Measurements from ENCODE around the gene TTLL5.

TTLL5 gene

GRCh38 chr14:75926431-75927115 lies 265.5 kb downstream of the TTLL5 start:
- FAIRE-seq (no peak), DNase-seq (ENCODE audit: extremely low spot score, insufficient read length, low read depth) (no peak)

- DNase-seq (ENCODE audit: extremely low spot score, insufficient read length, low read depth) (no peak), FAIRE-seq (no peak)
These were observed 266.6 kb downstream of the TTLL5 start for GRCh38 chr14:75927564-75928087.

- FAIRE-seq (no peak), DNase-seq (ENCODE audit: extremely low spot score, insufficient read length, low read depth) (no peak)
These were observed 267.7 kb downstream of the TTLL5 start for GRCh38 chr14:75928690-75929181.

GRCh38 chr14:75933712-75934296 lies 272.8 kb downstream of the TTLL5 start:
- DNase-seq (ENCODE audit: extremely low spot score, insufficient read length, low read depth) (no peak), FAIRE-seq (no peak)

GRCh38 chr14:75934998-75935628 lies 274.1 kb downstream of the TTLL5 start:
- DNase-seq (ENCODE audit: extremely low spot score, insufficient read length, low read depth) (no peak), FAIRE-seq (no peak)

GRCh38 chr14:75939200-75939599 lies 278.2 kb downstream of the TTLL5 start:
- FAIRE-seq (no peak), DNase-seq (ENCODE audit: extremely low spot score, insufficient read length, low read depth) (no peak)

GRCh38 chr14:75941030-75941429 lies 280.0 kb downstream of the TTLL5 start:
- FAIRE-seq (no peak), DNase-seq (ENCODE audit: extremely low spot score, insufficient read length, low read depth) (no peak)

- DNase-seq (ENCODE audit: extremely low spot score, insufficient read length, low read depth): no peak
- no peak for FAIRE-seq
These were observed 283.7 kb downstream of the TTLL5 start for GRCh38 chr14:75944607-75945241.

GRCh38 chr14:75946785-75947184 lies 285.7 kb downstream of the TTLL5 start:
- no peak for DNase-seq (ENCODE audit: extremely low spot score, insufficient read length, low read depth)
- FAIRE-seq: no peak

GRCh38 chr14:75952489-75952888 lies 291.4 kb downstream of the TTLL5 start:
- FAIRE-seq: no peak
- DNase-seq (ENCODE audit: extremely low spot score, insufficient read length, low read depth): no peak

- FAIRE-seq: no peak
- no peak for DNase-seq (ENCODE audit: extremely low spot score, insufficient read length, low read depth)
These were observed 298.0 kb downstream of the TTLL5 start for GRCh38 chr14:75959031-75959430.

GRCh38 chr14:75960231-75960630 lies 299.2 kb downstream of the TTLL5 start:
- peak; percentile 85 for FAIRE-seq

GRCh38 chr14:75961662-75962061 lies 300.6 kb downstream of the TTLL5 start:
- FAIRE-seq: no peak
- no peak for DNase-seq (ENCODE audit: extremely low spot score, insufficient read length, low read depth)

More at GRCh38 chr14:75960231-75960630, 299.2 kb downstream of the TTLL5 start:
- DNase-seq (ENCODE audit: extremely low spot score, insufficient read length, low read depth): no peak

GRCh38 chr14:75967866-75968265 lies 306.8 kb downstream of the TTLL5 start:
- FAIRE-seq: no peak
- DNase-seq (ENCODE audit: extremely low spot score, insufficient read length, low read depth): no peak

- FAIRE-seq (no peak), DNase-seq (ENCODE audit: extremely low spot score, insufficient read length, low read depth) (no peak)
These were observed 307.4 kb downstream of the TTLL5 start for GRCh38 chr14:75968456-75968855.

- no peak for DNase-seq (ENCODE audit: extremely low spot score, insufficient read length, low read depth)
- FAIRE-seq: no peak
These were observed 308.1 kb downstream of the TTLL5 start for GRCh38 chr14:75969126-75969525.

- DNase-seq (ENCODE audit: extremely low spot score, insufficient read length, low read depth) (no peak), FAIRE-seq (no peak)
These were observed 308.8 kb downstream of the TTLL5 start for GRCh38 chr14:75969891-75970290.

GRCh38 chr14:75970989-75971388 lies 309.9 kb downstream of the TTLL5 start:
- no peak for DNase-seq (ENCODE audit: extremely low spot score, insufficient read length, low read depth)

GRCh38 chr14:75971509-75971908 lies 310.5 kb downstream of the TTLL5 start:
- FAIRE-seq (no peak), DNase-seq (ENCODE audit: extremely low spot score, insufficient read length, low read depth) (no peak)

More at GRCh38 chr14:75970989-75971388, 309.9 kb downstream of the TTLL5 start:
- no peak for FAIRE-seq

GRCh38 chr14:75972801-75973421 lies 311.9 kb downstream of the TTLL5 start:
- FAIRE-seq: no peak
- DNase-seq (ENCODE audit: extremely low spot score, insufficient read length, low read depth): no peak
